ENCODE results near the gene DYNC1H1. TPM values are rescaled to one million over a fixed set of nuclear protein-coding genes. Genes with fewer than 3 reads are reported as not detected.

The DYNC1H1 gene
- total RNA-seq, 6 donors from 2014 or later = 352 to 556 (median 447) TPM

DNA sequence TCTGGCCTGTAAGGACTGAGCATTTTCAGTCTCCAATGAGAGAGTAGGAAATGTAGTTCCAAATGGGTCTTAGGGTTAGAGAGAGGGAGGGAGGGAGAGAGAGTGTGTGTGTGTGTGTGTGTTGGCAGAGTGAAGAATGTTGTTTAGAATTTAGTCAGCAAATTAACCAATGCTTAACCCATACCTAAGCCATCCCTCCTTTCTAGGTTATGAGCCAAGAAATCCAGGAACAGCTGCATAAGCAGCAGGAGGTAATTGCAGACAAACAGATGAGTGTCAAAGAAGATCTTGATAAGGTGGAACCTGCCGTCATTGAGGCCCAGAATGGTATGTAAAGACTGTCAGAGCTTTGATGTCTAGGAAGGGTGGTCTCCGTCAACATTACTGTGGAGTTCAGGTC is 65.6 kb downstream of the DYNC1H1 start:
- no peaks in the 10 kb centered on the region for H3K27me3 ChIP-seq
- TF ChIP-seq POLR2AphosphoS5 (IDR thresholded peaks at IDR 0.05) = no peak
- TF ChIP-seq, protein P1, sequence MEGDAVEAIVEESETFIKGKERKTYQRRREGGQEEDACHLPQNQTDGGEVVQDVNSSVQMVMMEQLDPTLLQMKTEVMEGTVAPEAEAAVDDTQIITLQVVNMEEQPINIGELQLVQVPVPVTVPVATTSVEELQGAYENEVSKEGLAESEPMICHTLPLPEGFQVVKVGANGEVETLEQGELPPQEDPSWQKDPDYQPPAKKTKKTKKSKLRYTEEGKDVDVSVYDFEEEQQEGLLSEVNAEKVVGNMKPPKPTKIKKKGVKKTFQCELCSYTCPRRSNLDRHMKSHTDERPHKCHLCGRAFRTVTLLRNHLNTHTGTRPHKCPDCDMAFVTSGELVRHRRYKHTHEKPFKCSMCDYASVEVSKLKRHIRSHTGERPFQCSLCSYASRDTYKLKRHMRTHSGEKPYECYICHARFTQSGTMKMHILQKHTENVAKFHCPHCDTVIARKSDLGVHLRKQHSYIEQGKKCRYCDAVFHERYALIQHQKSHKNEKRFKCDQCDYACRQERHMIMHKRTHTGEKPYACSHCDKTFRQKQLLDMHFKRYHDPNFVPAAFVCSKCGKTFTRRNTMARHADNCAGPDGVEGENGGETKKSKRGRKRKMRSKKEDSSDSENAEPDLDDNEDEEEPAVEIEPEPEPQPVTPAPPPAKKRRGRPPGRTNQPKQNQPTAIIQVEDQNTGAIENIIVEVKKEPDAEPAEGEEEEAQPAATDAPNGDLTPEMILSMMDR (IDR thresholded peaks at IDR 0.05) = no peak
- TF ChIP-seq POLR2A (IDR thresholded peaks at IDR 0.05) = no peak
- no peak for TF ChIP-seq EP300 (IDR thresholded peaks at IDR 0.05)
- no peak for ATAC-seq (ENCODE audit: low FRiP score in 2 of 2)
- peaks cover 80 to 100% (median 96%) of the 10 kb centered on the region in 4 donors for H3K36me3 ChIP-seq
- DNase-seq = no peak
- no peaks in the 10 kb centered on the region for H3K4me1 ChIP-seq
- H3K4me3 ChIP-seq = no peak overlapping the region
- no peak overlapping the region for H3K27ac ChIP-seq
- 60 to 77% methylated on average over 2 of the region's 2 CpGs for WGBS, 2 donors
- H3K9me3 ChIP-seq = no peaks in the 10 kb centered on the region

DNA sequence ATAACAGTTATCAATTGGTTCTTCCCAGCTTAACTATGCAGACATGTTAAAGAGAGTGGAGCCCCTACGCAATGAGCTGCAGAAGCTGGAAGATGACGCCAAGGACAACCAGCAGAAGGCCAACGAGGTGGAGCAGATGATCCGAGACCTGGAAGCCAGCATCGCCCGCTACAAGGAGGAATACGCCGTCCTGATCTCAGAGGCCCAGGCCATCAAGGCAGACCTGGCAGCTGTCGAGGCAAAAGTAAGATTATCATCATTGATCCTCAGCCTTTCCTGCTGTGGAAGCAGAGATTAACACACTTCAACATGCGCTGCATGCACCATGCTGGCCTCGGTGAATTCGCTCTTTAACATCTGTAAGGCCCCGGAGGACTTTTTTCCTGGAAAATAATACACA is 68.9 kb downstream of the DYNC1H1 start:
- Histone ChIP-seq H3K4me3 (no peak overlapping the region), H3K4me1 (no peaks in the 10 kb centered on the region), H3K27me3 (no peaks in the 10 kb centered on the region), H3K36me3 (peaks cover 83 to 100% (median 97%) of the 10 kb centered on the region in 4 donors), H3K27ac (peak overlapping the region in 1 of 4 donors; percentile 12), H3K9me3 (no peaks in the 10 kb centered on the region)
- no peak for TF ChIP-seq POLR2AphosphoS5 (IDR thresholded peaks at IDR 0.05)
- TF ChIP-seq, protein P1 (IDR thresholded peaks at IDR 0.05) = no peak
- WGBS, 2 donors = 95 to 98% methylated on average over 13 of the region's 13 CpGs
- DNase-seq (no peak), ATAC-seq (ENCODE audit: low FRiP score in 2 of 2) (no peak)

DNA sequence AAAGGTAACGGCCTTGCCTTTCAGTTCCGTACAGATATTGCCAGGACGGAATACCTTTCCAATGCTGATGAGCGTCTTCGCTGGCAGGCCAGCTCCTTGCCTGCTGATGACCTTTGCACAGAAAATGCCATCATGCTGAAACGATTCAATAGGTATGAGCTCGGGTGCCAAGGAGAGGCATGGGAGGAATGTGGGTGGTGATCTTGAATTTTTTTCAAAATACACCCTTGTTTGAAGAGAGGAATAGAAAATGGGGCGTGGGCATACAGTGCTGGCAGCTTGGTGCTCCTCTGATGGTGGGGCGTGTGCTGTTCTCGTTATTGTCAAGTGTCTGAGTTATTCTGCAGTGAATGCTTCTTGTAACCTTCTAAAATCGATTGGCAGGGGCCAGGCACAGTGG is 69.9 kb downstream of the DYNC1H1 start:
- WGBS, 2 donors = 83 to 91% methylated on average over 11 of the region's 11 CpGs
- Histone ChIP-seq H3K36me3 (peaks cover 80 to 100% (median 97%) of the 10 kb centered on the region in 4 donors), H3K4me1 (no peaks in the 10 kb centered on the region), H3K9me3 (no peaks in the 10 kb centered on the region), H3K27ac (peak overlapping the region in 1 of 4 donors; percentile 12), H3K4me3 (no peak overlapping the region), H3K27me3 (no peaks in the 10 kb centered on the region)
- ATAC-seq (ENCODE audit: low FRiP score in 2 of 2) (peak; percentile 29 to 49), DNase-seq (no peak)
- TF ChIP-seq, protein P1 (IDR thresholded peaks at IDR 0.05) = no peak
- TF ChIP-seq POLR2A (IDR thresholded peaks at IDR 0.05) (no peak), POLR2AphosphoS5 (IDR thresholded peaks at IDR 0.05) (no peak), EP300 (IDR thresholded peaks at IDR 0.05) (no peak)

DNA sequence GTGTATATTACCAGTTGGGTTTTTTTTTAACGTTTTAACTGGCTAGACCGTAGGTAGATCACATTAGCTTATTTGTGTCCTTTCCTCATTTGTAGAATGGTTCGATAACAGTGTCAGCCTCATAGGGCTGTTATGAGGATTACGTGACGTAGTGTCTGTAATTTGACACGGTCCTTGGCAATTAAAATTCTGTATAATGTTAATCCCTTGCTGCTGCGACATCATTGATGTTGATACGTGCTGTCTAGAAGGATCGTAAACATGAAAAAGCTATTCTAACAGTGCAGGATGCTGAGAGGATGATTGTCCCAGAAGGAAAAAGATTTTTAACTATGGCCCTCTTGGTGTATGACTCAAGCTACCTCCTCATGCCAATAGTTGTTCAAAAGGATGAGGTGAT is 71.5 kb downstream of the DYNC1H1 start:
- TF ChIP-seq, protein P1 (IDR thresholded peaks at IDR 0.05) = no peak
- TF ChIP-seq POLR2AphosphoS5 (IDR thresholded peaks at IDR 0.05) = no peak
- no peak for TF ChIP-seq EP300 (IDR thresholded peaks at IDR 0.05)
- TF ChIP-seq POLR2A (IDR thresholded peaks at IDR 0.05) = no peak
- DNase-seq (no peak), ATAC-seq (ENCODE audit: low FRiP score in 2 of 2) (no peak)
- peaks cover 82 to 100% (median 97%) of the 10 kb centered on the region in 4 donors for H3K36me3 ChIP-seq
- no peaks in the 10 kb centered on the region for H3K27me3 ChIP-seq
- no peak overlapping the region for H3K4me3 ChIP-seq
- WGBS, 2 donors = 95% methylated on average over 9 of the region's 9 CpGs
- no peaks in the 10 kb centered on the region for H3K9me3 ChIP-seq
- no peaks in the 10 kb centered on the region for H3K4me1 ChIP-seq
- no peak overlapping the region for H3K27ac ChIP-seq

DNA sequence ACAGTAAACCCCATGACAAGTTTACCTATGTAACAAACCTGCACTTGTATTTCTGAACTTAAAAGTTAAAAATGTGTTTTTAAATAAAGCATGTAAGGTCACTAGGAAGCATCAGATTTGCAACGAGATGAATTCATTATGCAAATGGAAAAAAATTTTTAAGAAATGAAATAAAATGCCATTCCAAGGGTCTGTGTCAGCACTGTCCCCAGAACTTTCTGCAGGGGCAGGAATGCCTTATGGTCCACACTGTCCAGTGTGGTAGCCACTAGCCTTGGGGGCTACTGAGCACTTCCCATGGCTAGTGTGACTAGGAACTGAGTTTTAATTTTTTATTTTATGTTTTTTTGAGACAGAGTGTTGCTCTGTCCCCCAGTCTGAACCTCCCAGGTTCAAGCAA is 73.3 kb downstream of the DYNC1H1 start:
- no peak overlapping the region for H3K27ac ChIP-seq
- no peak overlapping the region for H3K4me3 ChIP-seq
- no peaks in the 10 kb centered on the region for H3K4me1 ChIP-seq
- WGBS, 2 donors = 77 to 79% methylated on average over 1 of the region's 1 CpG
- TF ChIP-seq EP300 (IDR thresholded peaks at IDR 0.05) (no peak), POLR2A (IDR thresholded peaks at IDR 0.05) (no peak)
- DNase-seq (no peak), ATAC-seq (ENCODE audit: low FRiP score in 2 of 2) (no peak)
- no peaks in the 10 kb centered on the region for H3K27me3 ChIP-seq
- H3K9me3 ChIP-seq = no peaks in the 10 kb centered on the region
- H3K36me3 ChIP-seq = peaks cover 89 to 100% (median 97%) of the 10 kb centered on the region in 4 donors
